GM21737 (cell line): ENCODE data around the gene TET2.
"Not testable (repeated sequence)": the region's sequence is repeated elsewhere in the genome, so short reads cannot be mapped to it uniquely, and the experiment has no call there.

Source experiments
- ATAC-seq: cut with Tn5 transposase; IDR thresholded peaks from one replicate; pipeline ENCODE4 v1.9.1; 2021; ENCODE audit warnings: mild to moderate bottlenecking, moderate library complexity; ENCODE audit not compliant: unreplicated experiment

TET2 gene

DNA sequence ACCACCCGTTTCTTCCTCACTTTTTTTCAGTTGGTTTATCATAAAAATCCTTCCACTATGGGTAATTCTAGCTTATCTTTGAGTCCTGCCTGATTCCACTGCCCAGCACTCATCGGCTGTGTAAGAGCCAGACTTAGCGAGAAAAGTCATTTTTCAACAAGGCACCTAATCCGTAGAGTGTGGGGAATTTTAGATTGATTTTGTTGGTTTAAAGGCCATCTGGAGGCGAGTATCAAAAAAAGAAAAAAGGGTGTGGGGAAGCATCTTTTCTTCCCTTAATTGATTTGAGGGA lies 134.4 kb downstream of the TET2 start:
- no peak for ATAC-seq

DNA sequence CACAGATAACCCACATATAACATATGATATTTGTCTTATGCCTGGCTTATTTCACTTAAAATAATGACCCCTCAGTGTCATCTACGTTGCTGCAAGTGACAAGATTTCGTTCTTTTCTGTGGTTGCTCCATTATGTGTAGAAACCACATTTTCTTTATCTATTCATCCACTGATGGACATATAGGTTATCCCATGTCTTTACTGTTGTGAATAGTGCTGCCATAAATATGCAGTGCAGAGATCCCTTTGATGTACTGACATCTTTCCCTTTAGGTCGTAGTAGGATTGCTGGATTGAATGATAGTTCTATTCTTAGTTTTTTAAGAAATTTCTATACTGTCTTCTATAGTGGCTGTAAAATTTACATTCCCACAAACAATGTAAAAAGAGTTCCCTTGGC lies 135.8 kb downstream of the TET2 start:
- ATAC-seq = no peak

DNA sequence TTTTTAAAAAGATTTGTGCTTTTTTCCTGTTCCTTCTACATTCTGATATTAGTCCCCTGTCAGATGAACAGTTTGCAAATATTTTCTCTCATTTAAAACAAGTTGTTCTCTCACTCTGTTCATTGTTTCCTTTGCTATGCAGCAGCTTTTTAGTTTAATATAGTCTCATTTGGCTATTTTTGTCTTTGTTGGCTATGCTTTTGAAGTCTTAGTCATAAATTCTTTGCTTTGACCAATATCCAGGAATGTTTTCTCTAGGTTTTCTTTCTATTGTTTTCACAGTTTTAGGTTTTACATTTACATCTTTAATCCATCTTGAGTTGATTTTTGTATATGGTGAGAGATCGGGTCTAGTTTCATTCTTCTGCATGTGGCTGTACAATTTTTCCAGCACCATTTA lies 136.8 kb downstream of the TET2 start:
- ATAC-seq = no peak

DNA sequence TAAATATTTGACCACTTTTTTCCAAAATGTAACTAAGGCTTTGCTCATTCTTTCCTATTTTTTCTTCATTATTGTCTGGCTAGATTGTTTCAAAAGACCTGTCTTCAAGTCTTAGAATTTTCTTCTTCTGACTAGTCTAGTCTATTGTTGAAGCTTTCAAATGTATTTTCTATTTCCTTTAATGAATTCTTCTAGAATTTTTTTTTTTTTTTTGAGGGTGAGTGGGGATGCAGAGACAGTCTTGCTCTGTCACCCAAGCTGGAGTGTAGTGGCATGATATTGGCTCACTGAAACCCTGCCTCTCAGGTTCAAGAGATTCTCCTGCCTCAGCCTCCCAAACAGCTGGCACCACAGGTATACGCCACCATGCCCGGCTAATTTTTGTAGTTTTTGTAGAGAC lies 141.4 kb downstream of the TET2 start:
- ATAC-seq = no peak

DNA sequence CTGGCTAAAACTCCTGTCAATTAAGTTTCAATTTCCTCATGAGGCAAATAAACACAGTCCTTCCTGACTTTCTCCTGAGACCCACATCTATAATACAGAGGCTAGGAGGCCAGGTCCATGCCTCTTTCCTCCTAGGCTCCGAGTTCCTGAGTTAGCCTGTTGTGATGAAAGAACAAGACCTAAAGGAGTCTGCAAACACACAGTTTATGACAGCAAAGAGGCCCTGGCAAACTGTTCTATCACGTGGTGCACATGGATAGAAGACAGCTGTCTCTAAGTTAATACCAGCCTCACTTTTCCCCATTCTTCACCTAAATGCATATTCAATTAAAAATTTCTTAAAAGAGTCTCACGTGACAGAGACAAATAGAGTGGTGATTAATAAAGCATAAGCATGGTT lies 145.2 kb downstream of the TET2 start:
- ATAC-seq = no peak

GRCh38 chr4:105293360-105293759 lies 146.7 kb downstream of the TET2 start:
- no peak for ATAC-seq

GRCh38 chr4:105296672-105297071 lies 150.0 kb downstream of the TET2 start:
- no peak for ATAC-seq

DNA sequence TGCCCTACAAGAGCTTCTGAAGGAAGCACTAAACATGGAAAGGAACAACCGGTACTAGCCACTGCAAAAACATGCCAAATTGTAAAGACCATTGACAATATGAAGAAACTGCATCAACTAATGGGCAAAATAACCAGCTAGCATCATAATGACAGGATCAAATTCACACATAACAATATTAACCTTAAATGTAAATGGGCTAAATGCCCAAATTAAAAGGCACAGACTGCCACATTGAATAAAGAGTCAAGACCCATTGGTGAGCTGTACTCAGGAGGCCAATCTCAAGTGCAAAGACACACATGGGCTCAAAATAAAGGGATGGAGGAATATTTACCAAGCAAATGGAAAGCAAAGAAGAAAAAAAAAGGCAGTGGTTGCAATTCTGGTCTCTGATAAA lies 152.4 kb downstream of the TET2 start:
- ATAC-seq = not testable (repeated sequence)

GRCh38 chr4:105304085-105304484 lies 157.4 kb downstream of the TET2 start:
- no peak for ATAC-seq

DNA sequence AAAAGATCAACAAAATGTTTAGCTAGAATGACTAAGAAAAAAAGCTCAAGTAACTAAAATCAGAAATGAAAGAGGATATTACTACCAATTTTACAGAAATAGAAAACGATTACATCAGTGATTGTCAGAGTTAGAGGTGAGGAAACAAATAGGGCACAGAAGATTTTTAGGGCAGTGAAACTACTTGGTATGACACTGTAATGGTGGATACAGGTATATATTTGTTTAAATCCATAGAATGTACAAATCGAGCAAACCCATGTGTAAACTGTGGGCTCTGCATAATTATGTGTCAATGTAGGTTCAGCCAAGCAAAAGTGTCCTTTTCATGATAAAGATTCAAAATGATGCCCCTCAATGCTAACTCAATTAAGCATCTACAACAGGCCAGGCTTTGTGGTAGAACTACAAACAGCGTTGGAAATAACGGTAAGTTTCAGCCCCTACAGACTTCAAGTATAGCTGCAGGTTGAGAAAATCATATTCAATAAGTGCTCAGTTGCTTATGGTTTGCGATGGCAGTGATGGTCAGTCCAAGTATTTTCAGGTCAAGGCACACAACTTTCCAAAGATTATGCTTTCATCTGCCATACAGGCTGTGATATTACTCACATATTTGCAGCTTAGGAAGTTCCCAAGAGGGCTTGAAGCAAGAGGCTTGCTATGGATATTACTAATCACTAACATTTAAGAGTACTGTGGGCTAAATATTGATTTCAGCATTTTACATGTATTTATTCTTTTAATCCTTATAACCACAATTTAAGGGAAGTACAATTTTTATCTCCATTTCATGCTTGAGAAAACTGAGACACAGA lies 158.6 kb downstream of the TET2 start:
- ATAC-seq = no peak

DNA sequence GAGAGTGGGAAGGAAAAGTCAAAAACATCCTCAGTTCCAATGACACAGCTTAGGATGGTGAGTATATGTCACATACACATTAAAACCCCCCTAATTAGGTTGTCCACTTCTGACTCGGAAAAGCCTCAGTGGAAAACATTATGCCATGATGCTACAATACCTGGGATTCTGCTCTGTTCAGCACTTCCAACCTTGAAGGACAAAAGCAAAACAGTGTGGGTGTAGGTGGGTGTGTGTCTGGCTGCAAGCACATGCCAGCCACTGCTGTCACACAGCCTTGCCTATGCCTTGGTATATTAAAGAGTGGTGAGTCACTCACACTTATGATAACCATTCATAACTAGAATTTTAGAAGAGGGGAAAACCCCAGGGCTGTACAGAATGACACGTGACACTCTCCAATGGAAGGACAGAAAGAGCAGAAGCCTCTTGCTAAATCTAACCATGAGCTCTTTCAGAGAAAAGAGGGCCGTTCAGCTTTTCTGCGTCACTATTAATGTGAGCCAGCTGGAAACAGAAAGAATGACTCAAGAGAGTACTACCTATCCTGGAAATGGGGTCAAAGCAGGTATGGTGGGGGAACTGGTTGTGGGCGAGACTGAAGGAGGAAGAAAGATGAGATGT lies 159.6 kb downstream of the TET2 start:
- ATAC-seq = peak; percentile 94

GRCh38 chr4:105306820-105307219 lies 160.1 kb downstream of the TET2 start:
- ATAC-seq = no peak

DNA sequence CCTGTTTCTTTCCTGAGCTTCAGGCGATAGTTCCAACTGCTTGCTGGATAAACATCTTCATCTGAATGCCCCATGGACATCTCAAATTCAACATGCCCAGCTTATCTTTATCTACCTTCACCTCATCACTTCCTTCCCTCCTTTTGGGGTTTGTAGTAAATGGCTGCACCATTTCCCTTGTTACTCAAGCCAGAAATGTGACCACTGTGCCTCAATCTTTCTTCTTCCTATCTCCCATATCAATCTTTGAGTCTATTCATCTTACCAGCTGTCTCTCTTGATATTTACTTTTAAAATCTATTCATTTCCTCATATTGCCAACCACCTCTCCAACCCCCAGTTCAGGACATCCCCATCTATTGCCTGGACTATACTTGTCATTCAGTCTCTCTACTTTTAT lies 171.8 kb downstream of the TET2 start:
- ATAC-seq = no peak

DNA sequence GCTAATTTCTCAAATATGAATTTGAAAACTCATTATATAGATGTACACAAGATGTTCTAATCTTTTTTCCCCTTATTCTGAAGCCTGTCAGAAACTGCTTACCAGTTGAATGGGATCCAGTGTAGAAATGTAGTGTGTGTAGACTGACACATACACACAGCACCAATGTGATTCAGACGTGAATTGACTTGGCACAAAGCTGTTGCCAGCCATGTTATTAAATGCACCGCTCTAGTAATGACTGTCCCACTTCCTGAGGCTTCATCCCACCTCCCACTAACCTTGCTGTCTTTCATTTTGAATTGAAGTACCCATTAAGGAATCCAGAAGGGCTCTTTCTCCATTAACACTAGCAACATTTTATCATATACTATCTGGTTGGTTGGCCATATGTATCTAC lies 180.5 kb downstream of the TET2 start:
- no peak for ATAC-seq

GRCh38 chr4:105327956-105328355 lies 181.3 kb downstream of the TET2 start:
- no peak for ATAC-seq

GRCh38 chr4:105329081-105329480 lies 182.4 kb downstream of the TET2 start:
- ATAC-seq = no peak
